ENCODE data around the gene TMC1. TPM values are rescaled to one million over a fixed set of nuclear protein-coding genes. Genes with fewer than 3 reads are reported as not detected.

TMC1 gene
- total and polyA plus RNA-seq, 10 of the 15 experiments (the other 5 are each of a cell fraction or from before 2014, with no cell fraction given): 0.06 to 0.94 (median 0.40) TPM; not detected in 1

- no peaks in the 10 kb centered on the region for H4K20me1 ChIP-seq (ENCODE audit: control insufficient read depth, insufficient read depth)
- SMC1A ChIA-PET (ENCODE audit: uncharacterized antibody, unreplicated experiment): interaction anchor here (0.6 to 2.3 kb wide), 10 partner anchors 10 to 225 kb away, joined by 3 to 8 read pairs (median 4); no protein-coding TSS in a partner anchor
- FAIRE-seq (no peak), DNase-seq (ENCODE audit: low read depth, low spot score) (no peak), ATAC-seq (no peak)
- in situ Hi-C loops (cut with MboI): no loop called here
- H3K4me3 ChIP-seq: no peak overlapping the region
- no peaks in the 10 kb centered on the region for H3K9me3 ChIP-seq (replicated peaks; ENCODE audit: control insufficient read depth, insufficient read depth, low read length)
- no peaks in the 10 kb centered on the region for H3K79me2 ChIP-seq (ENCODE audit: control insufficient read depth, insufficient read depth, low read length)
- no peak overlapping the region for H3K9ac ChIP-seq (ENCODE audit: control insufficient read depth, insufficient read depth, low read length)
- no peak for TF ChIP-seq CBFB (IDR thresholded peaks at IDR 0.05; ENCODE audit: low read depth)
- TF ChIP-seq HDAC2 (IDR thresholded peaks at IDR 0.05): no peak
- no peak for TF ChIP-seq ZNF687 (IDR thresholded peaks at IDR 0.05)
- no peak for TF ChIP-seq RELB (IDR thresholded peaks at IDR 0.05; ENCODE audit: low read depth)
- no peak for TF ChIP-seq E2F8 (IDR thresholded peaks at IDR 0.05; ENCODE audit: low read depth, partially characterized antibody)
- POLR2A ChIA-PET: interaction anchor here (1.8 kb wide), 1 partner anchor 211 kb away, joined by 4 read pairs; the partner anchor contains the start of gene ZFAND5
- no peaks in the 10 kb centered on the region for H3K4me1 ChIP-seq (ENCODE audit: control insufficient read depth, insufficient read depth, low read length)
- H3K27me3 ChIP-seq (replicated peaks in 1 of 2; ENCODE audit: control insufficient read depth in 2 of 2, insufficient read depth in 2 of 2, low read length in 1 of 2): no peaks in the 10 kb centered on the region
- RAD21 ChIA-PET (ENCODE audit: unreplicated experiment): interaction anchor here (0.6 to 1.4 kb wide), 2 partner anchors 66 to 210 kb away, joined by 3 read pairs; no protein-coding TSS in a partner anchor
- H3K27ac ChIP-seq (ENCODE audit: control insufficient read depth, insufficient read depth): no peak overlapping the region
- no peak overlapping the region for H3K4me2 ChIP-seq (ENCODE audit: control insufficient read depth, insufficient read depth)
- WGBS (ENCODE audit: insufficient coverage, insufficient replicate concordance, low lambda C conversion rate, missing lambda C conversion rate): 18% methylated on average over 2 of the region's 2 CpGs
- H3K36me3 ChIP-seq (ENCODE audit: control insufficient read depth in 2 of 2, insufficient read depth in 2 of 2, low read length in 1 of 2): no peaks in the 10 kb centered on the region
- intact Hi-C loops (cut with micrococcal nuclease; ENCODE audit: unreplicated experiment): no loop called here
- no TSS peak for BruUV-seq (replicated peaks)
- H2AFZ ChIP-seq (ENCODE audit: control insufficient read depth, low read depth, low read length): no peak overlapping the region
- CTCF ChIA-PET: interaction anchor here (0.7 to 1.5 kb wide), 4 partner anchors 14 to 773 kb away, joined by 3 to 5 read pairs (median 4); no protein-coding TSS in a partner anchor
Observed at GRCh38 chr9:72576087-72576486, 54.7 kb downstream of the TMC1 start.

Data from GM12878 (cell line).